ENCODE measurements around the gene LAMA2. TPM values are rescaled to one million over a fixed set of nuclear protein-coding genes. Genes with fewer than 3 reads are reported as not detected.

The LAMA2 gene
- total and polyA plus RNA-seq, 2 donors (not counting 3 experiments of a cell fraction or from before 2014, with no cell fraction given) = 0.51 to 0.75 TPM

DNA sequence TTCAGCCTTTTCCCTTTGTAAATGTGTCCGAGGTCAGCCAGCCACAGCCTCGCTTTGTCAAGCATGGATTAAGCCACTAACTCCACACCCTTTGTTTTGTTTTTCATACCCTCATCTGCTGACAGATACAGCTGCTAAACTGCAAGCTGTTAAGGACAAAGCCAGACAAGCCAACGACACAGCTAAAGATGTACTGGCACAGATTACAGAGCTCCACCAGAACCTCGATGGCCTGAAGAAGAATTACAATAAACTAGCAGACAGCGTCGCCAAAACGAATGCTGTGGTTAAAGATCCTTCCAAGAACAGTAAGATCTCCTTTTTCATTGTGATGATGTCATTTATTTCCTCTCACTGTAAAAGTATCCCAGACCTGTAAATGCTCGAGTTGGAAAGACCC lies 557.8 kb downstream of the LAMA2 start:
- Histone ChIP-seq H3K79me2 (ENCODE audit: control insufficient read depth, insufficient read depth, low read length) (no peaks in the 10 kb centered on the region), H3K9me1 (replicated peaks; ENCODE audit: control insufficient read depth, extremely low read depth, insufficient read depth, low read length) (no peaks in the 10 kb centered on the region), H3K27me3 (ENCODE audit: control insufficient read depth in 2 of 2, insufficient read depth in 2 of 2, low read length in 2 of 2) (no peaks in the 10 kb centered on the region), H3K4me2 (ENCODE audit: insufficient read depth, low read length) (no peak overlapping the region), H3K27ac (ENCODE audit: insufficient read depth, low read depth, low read length) (no peak overlapping the region), H3K9ac (replicated peaks; ENCODE audit: extremely low read depth, insufficient read depth, low read length) (no peak overlapping the region), H3K4me1 (ENCODE audit: control insufficient read depth, extremely low read depth, insufficient read depth, low read length) (no peaks in the 10 kb centered on the region), H3K9me3 (replicated peaks; ENCODE audit: control insufficient read depth, insufficient read depth, low read length) (no peaks in the 10 kb centered on the region), H3K36me3 (ENCODE audit: control insufficient read depth in 2 of 2, extremely low read depth in 1 of 2, insufficient read depth in 2 of 2, low read length in 2 of 2) (no peaks in the 10 kb centered on the region), H2AFZ (ENCODE audit: low read depth, low read length) (peak overlapping the region; percentile 68), H4K20me1 (replicated peaks; ENCODE audit: control insufficient read depth, extremely low read depth, insufficient read depth, low read length) (no peaks in the 10 kb centered on the region), H3K4me3 (replicated peaks in 1 of 3; ENCODE audit: insufficient read depth in 1 of 3, low read depth in 1 of 3, low read length in 3 of 3) (no peak overlapping the region)
- intact Hi-C loops (cut with micrococcal nuclease) (loop anchor here (2.0 kb wide), 1 partner anchor 26 kb away; no protein-coding TSS in a partner anchor), dilution Hi-C loops (cut with MboI; ENCODE audit: extremely low pct_ligation_motif_present, low sequenced_read_pairs) (no loop called here)
- FAIRE-seq (peak; percentile 42), DNase-seq (ENCODE audit: low read depth, low spot score) (peak; percentile 3)
- TF ChIP-seq JUN (IDR thresholded peaks at IDR 0.05; ENCODE audit: borderline replicate concordance, insufficient read depth, insufficient read length, low read depth) (peak; percentile 12), POLR2AphosphoS5 (IDR thresholded peaks at IDR 0.05; ENCODE audit: insufficient read depth, low read depth, low read length) (no peak), EZH2 (IDR thresholded peaks at IDR 0.05; ENCODE audit: borderline replicate concordance, low read depth, low read length, severe bottlenecking) (no peak)
- TF ChIP-seq, protein P1, sequence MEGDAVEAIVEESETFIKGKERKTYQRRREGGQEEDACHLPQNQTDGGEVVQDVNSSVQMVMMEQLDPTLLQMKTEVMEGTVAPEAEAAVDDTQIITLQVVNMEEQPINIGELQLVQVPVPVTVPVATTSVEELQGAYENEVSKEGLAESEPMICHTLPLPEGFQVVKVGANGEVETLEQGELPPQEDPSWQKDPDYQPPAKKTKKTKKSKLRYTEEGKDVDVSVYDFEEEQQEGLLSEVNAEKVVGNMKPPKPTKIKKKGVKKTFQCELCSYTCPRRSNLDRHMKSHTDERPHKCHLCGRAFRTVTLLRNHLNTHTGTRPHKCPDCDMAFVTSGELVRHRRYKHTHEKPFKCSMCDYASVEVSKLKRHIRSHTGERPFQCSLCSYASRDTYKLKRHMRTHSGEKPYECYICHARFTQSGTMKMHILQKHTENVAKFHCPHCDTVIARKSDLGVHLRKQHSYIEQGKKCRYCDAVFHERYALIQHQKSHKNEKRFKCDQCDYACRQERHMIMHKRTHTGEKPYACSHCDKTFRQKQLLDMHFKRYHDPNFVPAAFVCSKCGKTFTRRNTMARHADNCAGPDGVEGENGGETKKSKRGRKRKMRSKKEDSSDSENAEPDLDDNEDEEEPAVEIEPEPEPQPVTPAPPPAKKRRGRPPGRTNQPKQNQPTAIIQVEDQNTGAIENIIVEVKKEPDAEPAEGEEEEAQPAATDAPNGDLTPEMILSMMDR (IDR thresholded peaks at IDR 0.05; ENCODE audit: extremely low read depth in 1 of 2, insufficient read depth in 1 of 2, low read depth in 1 of 2, low read length in 2 of 2) = no peak
- BruUV-seq (replicated peaks) = no TSS peak
- POLR2A ChIA-PET = no interaction called here
- CTCF ChIA-PET = interaction anchor here (0.8 to 0.9 kb wide), 2 partner anchors 8 to 13 kb away, joined by 3 read pairs; no protein-coding TSS in a partner anchor

DNA sequence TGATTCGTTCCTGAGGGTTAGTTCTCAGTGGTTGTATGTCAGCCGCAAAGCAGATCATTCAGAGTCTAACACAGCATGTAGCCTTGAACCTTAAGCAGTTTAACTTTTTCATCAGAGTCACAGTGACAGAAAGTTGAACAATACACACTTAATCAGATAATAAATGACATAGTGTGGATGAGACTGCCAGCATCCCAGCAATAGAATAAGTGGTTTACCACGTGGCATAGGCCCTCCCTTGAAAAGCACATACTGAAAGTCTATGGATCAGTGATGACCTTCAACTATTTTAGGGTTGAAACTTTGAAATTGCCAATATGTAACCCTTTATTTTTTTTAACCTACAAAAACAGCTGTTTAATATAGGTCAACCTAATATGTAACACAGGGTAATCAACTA lies 561.7 kb downstream of the LAMA2 start:
- intact Hi-C loops (cut with micrococcal nuclease) (no loop called here), dilution Hi-C loops (cut with MboI; ENCODE audit: extremely low pct_ligation_motif_present, low sequenced_read_pairs) (no loop called here)
- CTCF ChIA-PET = no interaction called here
- Histone ChIP-seq H3K4me3 (replicated peaks in 1 of 3; ENCODE audit: insufficient read depth in 1 of 3, low read depth in 1 of 3, low read length in 3 of 3) (no peak overlapping the region), H3K79me2 (ENCODE audit: control insufficient read depth, insufficient read depth, low read length) (no peaks in the 10 kb centered on the region), H3K4me2 (ENCODE audit: insufficient read depth, low read length) (no peak overlapping the region), H4K20me1 (replicated peaks; ENCODE audit: control insufficient read depth, extremely low read depth, insufficient read depth, low read length) (no peaks in the 10 kb centered on the region), H3K9me3 (replicated peaks; ENCODE audit: control insufficient read depth, insufficient read depth, low read length) (no peaks in the 10 kb centered on the region), H3K9me1 (replicated peaks; ENCODE audit: control insufficient read depth, extremely low read depth, insufficient read depth, low read length) (no peaks in the 10 kb centered on the region), H3K27me3 (ENCODE audit: control insufficient read depth in 2 of 2, insufficient read depth in 2 of 2, low read length in 2 of 2) (no peaks in the 10 kb centered on the region), H3K27ac (ENCODE audit: insufficient read depth, low read depth, low read length) (no peak overlapping the region), H2AFZ (ENCODE audit: low read depth, low read length) (no peak overlapping the region), H3K4me1 (ENCODE audit: control insufficient read depth, extremely low read depth, insufficient read depth, low read length) (no peaks in the 10 kb centered on the region), H3K9ac (replicated peaks; ENCODE audit: extremely low read depth, insufficient read depth, low read length) (no peak overlapping the region), H3K36me3 (ENCODE audit: control insufficient read depth in 2 of 2, extremely low read depth in 1 of 2, insufficient read depth in 2 of 2, low read length in 2 of 2) (no peaks in the 10 kb centered on the region)
- TF ChIP-seq POLR2AphosphoS5 (IDR thresholded peaks at IDR 0.05; ENCODE audit: insufficient read depth, low read depth, low read length) (no peak), POLR2A (IDR thresholded peaks at IDR 0.05; ENCODE audit: low read depth, low read length) (no peak), EZH2 (IDR thresholded peaks at IDR 0.05; ENCODE audit: borderline replicate concordance, low read depth, low read length, severe bottlenecking) (no peak)
- TF ChIP-seq, protein P1 (IDR thresholded peaks at IDR 0.05; ENCODE audit: extremely low read depth in 1 of 2, insufficient read depth in 1 of 2, low read depth in 1 of 2, low read length in 2 of 2) = no peak
- FAIRE-seq (no peak), DNase-seq (ENCODE audit: low read depth, low spot score) (no peak)
- POLR2A ChIA-PET = no interaction called here
- no TSS peak for BruUV-seq (replicated peaks)

Data from endothelial cell of umbilical vein (primary cell).